GM12878 (cell line): ENCODE data around the gene GNG5. TPM values are rescaled to one million over a fixed set of nuclear protein-coding genes. Genes with fewer than 3 reads are reported as not detected.
"Not testable (repeated sequence)": the region's sequence is repeated elsewhere in the genome, so short reads cannot be mapped to it uniquely, and the experiment has no call there.

ENCODE experiments used
- ATAC-seq: fragments of 200-7000 bp; cut with Tn5 transposase; 3 replicates; pipeline ENCODE4 v1.9.1; 2020; ENCODE audit warnings: mild to moderate bottlenecking, moderate library complexity
- BruUV-seq: library from RNA; stranded (reverse); fragments of 400-500 nt; replicated peaks from 2 replicates; lab custom pipeline; 2021; lab: Mats Ljungman, UMichigan
- CTCF ChIA-PET: fragments of 300-600 bp; sonication (Branson Sonifier 250); formaldehyde crosslinking; extraction: SDS; loops from one replicate; lab custom pipeline; 2021; ENCODE audit warnings: inconsistent platforms; lab: Yijun Ruan, JAX
- POLR2A ChIA-PET: fragments of 350-600 bp; formaldehyde crosslinking; extraction: SDS; loops from one replicate; lab custom pipeline; 2021; ENCODE audit warnings: inconsistent platforms; lab: Charles Lee
- RAD21 ChIA-PET: fragments of 300-600 bp; sonication (Branson Sonifier 250); formaldehyde crosslinking; loops from one replicate; lab custom pipeline; 2023; ENCODE audit warnings: antibody characterized with exemption; ENCODE audit not compliant: unreplicated experiment; lab: Charles Lee
- SMC1A ChIA-PET: fragments of 300-600 bp; sonication (Branson Sonifier 250); formaldehyde crosslinking; loops from one replicate; lab custom pipeline; 2023; ENCODE audit not compliant: unreplicated experiment, uncharacterized antibody; lab: Charles Lee
- DNase-seq: peaks from one replicate; pipeline ENCODE4 v3.0.0-alpha.2; 2011; ENCODE audit warnings: low read depth, low spot score
- FAIRE-seq: peaks from 3 replicates; lab custom pipeline; 2011; peaks lifted over from hg19 to GRCh38; lab: Jason Lieb, UNC
- H2AFZ ChIP-seq: 2 replicates; pipeline ENCODE4 v1.6.0; 2011; ENCODE audit warnings: low read depth, low read length, control low read depth; ENCODE audit not compliant: control insufficient read depth
- H3K27ac ChIP-seq: 2 replicates; pipeline ENCODE4 v1.5.1; 2011; ENCODE audit warnings: control low read depth; ENCODE audit not compliant: control insufficient read depth, insufficient read depth
- H3K27me3 ChIP-seq, 2 experiments: replicated peaks in 1 of 2; 2 replicates each; pipeline versions ENCODE4 v1.6.0 to v1.6.1; 2011; ENCODE audit warnings: low read length in 1 of 2; ENCODE audit not compliant: control insufficient read depth in 2 of 2, insufficient read depth in 2 of 2
- H3K36me3 ChIP-seq, 2 experiments: 2 replicates each; pipeline ENCODE4 v1.5.1; 2011; ENCODE audit warnings: low read length in 1 of 2; ENCODE audit not compliant: control insufficient read depth in 2 of 2, insufficient read depth in 2 of 2
- H3K4me1 ChIP-seq: 2 replicates; pipeline ENCODE4 v1.6.1; 2011; ENCODE audit warnings: mild to moderate bottlenecking, low read length, moderate library complexity, mixed read lengths; ENCODE audit not compliant: control insufficient read depth, insufficient read depth
- H3K4me2 ChIP-seq: 2 replicates; pipeline ENCODE4 v1.6.0; 2011; ENCODE audit warnings: control low read depth; ENCODE audit not compliant: control insufficient read depth, insufficient read depth
- H3K4me3 ChIP-seq: fragments of 200-600 bp; sonication (generic); 2 replicates; pipeline ENCODE4 v1.5.1; 2016
- H3K79me2 ChIP-seq: 2 replicates; pipeline ENCODE4 v1.6.0; 2011; ENCODE audit warnings: low read length; ENCODE audit not compliant: control insufficient read depth, insufficient read depth
- H3K9ac ChIP-seq: 2 replicates; pipeline ENCODE4 v1.8.0; 2011; ENCODE audit warnings: low read length, control low read depth, mixed read lengths; ENCODE audit not compliant: control insufficient read depth, insufficient read depth
- H3K9me3 ChIP-seq: replicated peaks from 3 replicates; pipeline ENCODE4 v1.5.1; 2011; ENCODE audit warnings: mild to moderate bottlenecking, low read length; ENCODE audit not compliant: control insufficient read depth, insufficient read depth
- H4K20me1 ChIP-seq: 2 replicates; pipeline ENCODE4 v1.6.0; 2011; ENCODE audit not compliant: control insufficient read depth, insufficient read depth
- WGBS: methylation state at CpG from one replicate; pipeline ENCODE4 v1.1.6; 2016; ENCODE audit warnings: low lambda C conversion rate; ENCODE audit not compliant: insufficient replicate concordance, insufficient coverage; ENCODE audit errors: missing lambda C conversion rate; 5-methylcytosine and 5-hydroxymethylcytosine counted together
- in situ Hi-C: fragments of 300-500 bp; cut with MboI; formaldehyde crosslinking; loops from 9 replicates; pipeline ENCODE4 v1.14.3; 2018; ENCODE audit warnings: mixed read lengths
- intact Hi-C: fragments of 100-400 bp; cut with micrococcal nuclease; formaldehyde crosslinking; loops from one replicate; pipeline ENCODE4 v1.14.2; 2022; ENCODE audit not compliant: unreplicated experiment
- polyA plus RNA-seq, 11 experiments: library from polyadenylated mRNA; depleted of rRNA in 4 of 11; unstranded in 6 of 11; stranded (reverse) in 5 of 11; fragments of >200 nt; fragmentation: Nextera tagmentation in 4 of 11; fragmentation: Illumina TruSeq in 1 of 11; extraction: Ambion mirVana in 4 of 11; extraction: Trizol in 1 of 11; gene quantifications; 1 replicate in 1 of 11; 2 replicates in 10 of 11; pipeline versions ENCODE4 v1.2.1 to v1.2.3, GENCODE V29; 2011 to 2016; ENCODE audit warnings: inconsistent platforms in 2 of 11, missing spikeins in 2 of 11, low read depth in 1 of 11
- total RNA-seq, 4 experiments: library from RNA; depleted of rRNA in 3 of 4; stranded (reverse); fragments of >200 nt in 3 of 4; fragmentation: Illumina TruSeq in 1 of 4; extraction: Trizol in 1 of 4; gene quantifications; 2 replicates each; pipeline versions ENCODE4 v1.2.1 to v1.2.3, GENCODE V29; 2013 to 2021

Gene GNG5
- total and polyA plus RNA-seq, 10 of the 15 experiments (the other 5 are each of a cell fraction or from before 2014, with no cell fraction given): 69.8 to 613 (median 203) TPM

- H3K36me3 ChIP-seq, in situ Hi-C loops, H2AFZ ChIP-seq, BruUV-seq, H3K4me3 ChIP-seq, H3K4me2 ChIP-seq, H3K27ac ChIP-seq, ATAC-seq, intact Hi-C loops, FAIRE-seq, H3K9ac ChIP-seq, H3K4me1 ChIP-seq, H3K27me3 ChIP-seq, CTCF ChIA-PET, H3K9me3 ChIP-seq, POLR2A ChIA-PET, DNase-seq, RAD21 ChIA-PET, H3K79me2 ChIP-seq, H4K20me1 ChIP-seq: not testable (repeated sequence)
- WGBS: 71% methylated on average over 3 of the region's 3 CpGs
- SMC1A ChIA-PET: interaction anchor here (1.1 kb wide), 1 partner anchor 288 kb away, joined by 3 read pairs; no protein-coding TSS in a partner anchor
Measured at GRCh38 chr1:84448704-84449103, 57.7 kb downstream of the GNG5 start.

Other genes starting within 250 kb of the GNG5 start
- gene SAMD13, start 204.9 kb downstream of the GNG5 start, total RNA-seq (2014; rRNA removed): 1.2 and 2.2 TPM in 2 replicates
- gene SAMD13, start 204.9 kb downstream of the GNG5 start, total RNA-seq (2014; rRNA removed; fragmentation: Illumina TruSeq; extraction: Trizol): 1.0 and 1.2 TPM in 2 replicates
- 0.85 and 0.98 TPM in 2 replicates for gene SAMD13, start 204.9 kb downstream of the GNG5 start, total RNA-seq (2021)
- 0.06 TPM in 1 of 2 replicates, not detected in the other for gene SAMD13, start 204.9 kb downstream of the GNG5 start, polyA plus RNA-seq (2011; rRNA removed)
- 1.3 and 1.4 TPM in 2 replicates for gene SAMD13, start 204.9 kb downstream of the GNG5 start, polyA plus RNA-seq (2014; fragmentation: Illumina TruSeq; extraction: Trizol)
- 1 to 10 TPM; 1.1 to 1.9 TPM for gene SAMD13, start 204.9 kb downstream of the GNG5 start, polyA plus RNA-seq (2014; fragmentation: Nextera tagmentation; extraction: Ambion mirVana)
- 1.1 and 1.3 TPM in 2 replicates for gene SAMD13, start 204.9 kb downstream of the GNG5 start, polyA plus RNA-seq (2014; rRNA removed)
- 1 to 10 TPM in 1 of 2 experiments, under 1 TPM in 1; 0.81 to 1.1 TPM for gene SAMD13, start 204.9 kb downstream of the GNG5 start, polyA plus RNA-seq (2016; fragmentation: Nextera tagmentation; extraction: Ambion mirVana)
- gene DNASE2B, start 108.1 kb downstream of the GNG5 start, total RNA-seq (2014; rRNA removed): not detected in 2 replicates
- not detected in 2 replicates for gene DNASE2B, start 108.1 kb downstream of the GNG5 start, total RNA-seq (2014; rRNA removed; fragmentation: Illumina TruSeq; extraction: Trizol)
- not detected in 2 replicates for gene DNASE2B, start 108.1 kb downstream of the GNG5 start, total RNA-seq (2021)
- not detected in 2 replicates for gene DNASE2B, start 108.1 kb downstream of the GNG5 start, polyA plus RNA-seq (2011; rRNA removed)
- gene DNASE2B, start 108.1 kb downstream of the GNG5 start, polyA plus RNA-seq (2014; fragmentation: Illumina TruSeq; extraction: Trizol): not detected in 2 replicates
- not detected for gene DNASE2B, start 108.1 kb downstream of the GNG5 start, polyA plus RNA-seq (2014; fragmentation: Nextera tagmentation; extraction: Ambion mirVana)
- gene DNASE2B, start 108.1 kb downstream of the GNG5 start, polyA plus RNA-seq (2014; rRNA removed): not detected in 2 replicates
- gene DNASE2B, start 108.1 kb downstream of the GNG5 start, polyA plus RNA-seq (2016; fragmentation: Nextera tagmentation; extraction: Ambion mirVana): not detected
- 59.8 and 60.1 TPM in 2 replicates for gene RPF1, start 27.3 kb downstream of the GNG5 start, total RNA-seq (2014; rRNA removed)
- gene RPF1, start 27.3 kb downstream of the GNG5 start, total RNA-seq (2014; rRNA removed; fragmentation: Illumina TruSeq; extraction: Trizol): 72.2 and 78.9 TPM in 2 replicates
- gene RPF1, start 27.3 kb downstream of the GNG5 start, total RNA-seq (2021): 36.6 and 37.0 TPM in 2 replicates
- 48.4 and 66.7 TPM in 2 replicates for gene RPF1, start 27.3 kb downstream of the GNG5 start, polyA plus RNA-seq (2011; rRNA removed)
- gene RPF1, start 27.3 kb downstream of the GNG5 start, polyA plus RNA-seq (2014; fragmentation: Illumina TruSeq; extraction: Trizol): 97.5 and 98.3 TPM in 2 replicates
- 10 to 100 TPM; 45.0 to 45.5 TPM for gene RPF1, start 27.3 kb downstream of the GNG5 start, polyA plus RNA-seq (2014; fragmentation: Nextera tagmentation; extraction: Ambion mirVana)
- 61.8 and 72.8 TPM in 2 replicates for gene RPF1, start 27.3 kb downstream of the GNG5 start, polyA plus RNA-seq (2014; rRNA removed)
- gene RPF1, start 27.3 kb downstream of the GNG5 start, polyA plus RNA-seq (2016; fragmentation: Nextera tagmentation; extraction: Ambion mirVana): 10 to 100 TPM; 54.6 to 57.7 TPM
- gene SPATA1, start 195 bp downstream of the GNG5 start, total RNA-seq (2014; rRNA removed): 1.9 and 2.8 TPM in 2 replicates
- 2.1 TPM in 2 replicates for gene SPATA1, start 195 bp downstream of the GNG5 start, total RNA-seq (2014; rRNA removed; fragmentation: Illumina TruSeq; extraction: Trizol)
- 2.2 and 2.4 TPM in 2 replicates for gene SPATA1, start 195 bp downstream of the GNG5 start, total RNA-seq (2021)
- 2.2 and 2.6 TPM in 2 replicates for gene SPATA1, start 195 bp downstream of the GNG5 start, polyA plus RNA-seq (2011; rRNA removed)
- 0.96 and 1.9 TPM in 2 replicates for gene SPATA1, start 195 bp downstream of the GNG5 start, polyA plus RNA-seq (2014; fragmentation: Illumina TruSeq; extraction: Trizol)
- gene SPATA1, start 195 bp downstream of the GNG5 start, polyA plus RNA-seq (2014; fragmentation: Nextera tagmentation; extraction: Ambion mirVana): 1 to 10 TPM in 1 of 2 experiments, under 1 TPM in 1; 0.74 to 1.5 TPM
- gene SPATA1, start 195 bp downstream of the GNG5 start, polyA plus RNA-seq (2014; rRNA removed): 1.8 and 2.7 TPM in 2 replicates
- gene SPATA1, start 195 bp downstream of the GNG5 start, polyA plus RNA-seq (2016; fragmentation: Nextera tagmentation; extraction: Ambion mirVana): 1 to 10 TPM; 1.4 to 2.4 TPM
- gene CTBS, start 67.9 kb upstream of the GNG5 start, total RNA-seq (2014; rRNA removed): 9.0 and 10.7 TPM in 2 replicates
- gene CTBS, start 67.9 kb upstream of the GNG5 start, total RNA-seq (2014; rRNA removed; fragmentation: Illumina TruSeq; extraction: Trizol): 8.5 and 9.7 TPM in 2 replicates
- gene CTBS, start 67.9 kb upstream of the GNG5 start, total RNA-seq (2021): 12.9 and 14.7 TPM in 2 replicates
- gene CTBS, start 67.9 kb upstream of the GNG5 start, polyA plus RNA-seq (2011; rRNA removed): 17.6 and 23.7 TPM in 2 replicates
- 13.1 and 20.4 TPM in 2 replicates for gene CTBS, start 67.9 kb upstream of the GNG5 start, polyA plus RNA-seq (2014; fragmentation: Illumina TruSeq; extraction: Trizol)
- 1 to 10 TPM; 4.3 to 9.7 TPM for gene CTBS, start 67.9 kb upstream of the GNG5 start, polyA plus RNA-seq (2014; fragmentation: Nextera tagmentation; extraction: Ambion mirVana)
- 8.5 and 11.7 TPM in 2 replicates for gene CTBS, start 67.9 kb upstream of the GNG5 start, polyA plus RNA-seq (2014; rRNA removed)
- gene CTBS, start 67.9 kb upstream of the GNG5 start, polyA plus RNA-seq (2016; fragmentation: Nextera tagmentation; extraction: Ambion mirVana): 10 to 100 TPM; 20.2 to 21.2 TPM
- gene SSX2IP, start 183.9 kb upstream of the GNG5 start, total RNA-seq (2014; rRNA removed): 7.6 and 8.5 TPM in 2 replicates
- 14.0 and 14.6 TPM in 2 replicates for gene SSX2IP, start 183.9 kb upstream of the GNG5 start, total RNA-seq (2014; rRNA removed; fragmentation: Illumina TruSeq; extraction: Trizol)
- 11.8 and 13.8 TPM in 2 replicates for gene SSX2IP, start 183.9 kb upstream of the GNG5 start, total RNA-seq (2021)
- 8.4 and 13.6 TPM in 2 replicates for gene SSX2IP, start 183.9 kb upstream of the GNG5 start, polyA plus RNA-seq (2011; rRNA removed)
- gene SSX2IP, start 183.9 kb upstream of the GNG5 start, polyA plus RNA-seq (2014; fragmentation: Illumina TruSeq; extraction: Trizol): 12.3 and 14.5 TPM in 2 replicates
- 1 to 10 TPM; 3.3 to 3.9 TPM for gene SSX2IP, start 183.9 kb upstream of the GNG5 start, polyA plus RNA-seq (2014; fragmentation: Nextera tagmentation; extraction: Ambion mirVana)
- gene SSX2IP, start 183.9 kb upstream of the GNG5 start, polyA plus RNA-seq (2014; rRNA removed): 5.9 and 7.9 TPM in 2 replicates
- gene SSX2IP, start 183.9 kb upstream of the GNG5 start, polyA plus RNA-seq (2016; fragmentation: Nextera tagmentation; extraction: Ambion mirVana): 10 to 100 TPM; 12.8 TPM